Endothelial cell of umbilical vein (primary cell): ENCODE results near the gene ZNF668. TPM values are rescaled to one million over a fixed set of nuclear protein-coding genes. Genes with fewer than 3 reads are reported as not detected.

Experiments used
- BruUV-seq: library from RNA; stranded (reverse); fragments of 400-500 nt; replicated peaks from 2 replicates; lab custom pipeline; 2021; lab: Mats Ljungman, UMichigan
- CTCF ChIA-PET: fragments of 300-600, 350-600 bp; sonication (Branson Sonifier 250); formaldehyde crosslinking; loops from one replicate; lab custom pipeline; 2021; ENCODE audit warnings: antibody characterized with exemption, inconsistent platforms; lab: Charles Lee
- POLR2A ChIA-PET: fragments of 300-600, 350-600 bp; sonication (Branson Sonifier 250); formaldehyde crosslinking; loops from one replicate; lab custom pipeline; 2021; ENCODE audit warnings: antibody characterized with exemption, inconsistent platforms; lab: Charles Lee
- DNase-seq: peaks from one replicate; pipeline ENCODE4 v3.0.0-alpha.2; 2011; ENCODE audit warnings: low read depth, low spot score
- FAIRE-seq: peaks from 2 replicates; lab custom pipeline; 2011; peaks lifted over from hg19 to GRCh38; lab: Jason Lieb, UNC
- H2AFZ ChIP-seq: 2 replicates; pipeline ENCODE4 v1.6.0; 2012; ENCODE audit warnings: low read depth, low read length, control low read depth, inconsistent platforms
- H3K27ac ChIP-seq: 2 replicates; pipeline ENCODE4 v1.5.1; 2011; ENCODE audit warnings: low read depth, mild to moderate bottlenecking, control low read depth, low read length, moderate library complexity; ENCODE audit not compliant: insufficient read depth
- H3K27me3 ChIP-seq, 2 experiments: 2 replicates each; pipeline versions ENCODE4 v1.6.0 to v1.6.1; 2011; ENCODE audit warnings: low read length in 2 of 2, mixed read lengths in 1 of 2; ENCODE audit not compliant: control insufficient read depth in 2 of 2, insufficient read depth in 2 of 2
- H3K36me3 ChIP-seq, 2 experiments: 2 replicates in 1 of 2; 3 replicates in 1 of 2; pipeline ENCODE4 v1.5.1; 2011; ENCODE audit warnings: low read length in 2 of 2, mild to moderate bottlenecking in 1 of 2, moderate library complexity in 1 of 2; ENCODE audit not compliant: control insufficient read depth in 2 of 2, insufficient read depth in 2 of 2; ENCODE audit errors: extremely low read depth in 1 of 2
- H3K4me1 ChIP-seq: 3 replicates; pipeline ENCODE4 v1.5.1; 2011; ENCODE audit warnings: mild to moderate bottlenecking, low read length; ENCODE audit not compliant: control insufficient read depth, insufficient read depth; ENCODE audit errors: extremely low read depth
- H3K4me2 ChIP-seq: 2 replicates; pipeline ENCODE4 v1.6.1; 2011; ENCODE audit warnings: low read length, control low read depth, mixed read lengths; ENCODE audit not compliant: insufficient read depth
- H3K4me3 ChIP-seq, 3 experiments: fragments of 200-600 bp in 1 of 3; sonication (generic), shearing (Covaris generic) in 1 of 3; replicated peaks in 1 of 3; 2 replicates each; pipeline ENCODE4 v1.5.1; 2011 to 2016; ENCODE audit warnings: control low read depth in 3 of 3, low read length in 3 of 3, mild to moderate bottlenecking in 2 of 3, inconsistent platforms in 1 of 3, low read depth in 1 of 3, moderate library complexity in 1 of 3; ENCODE audit not compliant: insufficient read depth in 1 of 3
- H3K79me2 ChIP-seq: 2 replicates; pipeline ENCODE4 v1.6.0; 2012; ENCODE audit warnings: low read length, inconsistent platforms; ENCODE audit not compliant: control insufficient read depth, insufficient read depth
- H3K9ac ChIP-seq: replicated peaks from 2 replicates; pipeline ENCODE3; 2011; ENCODE audit warnings: low read length, control low read depth; ENCODE audit not compliant: insufficient read depth; ENCODE audit errors: extremely low read depth
- H3K9me1 ChIP-seq: replicated peaks from 3 replicates; pipeline ENCODE4 v1.6.0; 2011; ENCODE audit warnings: mild to moderate bottlenecking, low read length; ENCODE audit not compliant: control insufficient read depth, insufficient read depth; ENCODE audit errors: extremely low read depth
- H3K9me3 ChIP-seq: replicated peaks from 2 replicates; pipeline ENCODE4 v1.5.1; 2012; ENCODE audit warnings: low read length, inconsistent platforms; ENCODE audit not compliant: control insufficient read depth, insufficient read depth
- H4K20me1 ChIP-seq: replicated peaks from 2 replicates; pipeline ENCODE3; 2011; ENCODE audit warnings: mild to moderate bottlenecking, low read length; ENCODE audit not compliant: control insufficient read depth, insufficient read depth; ENCODE audit errors: extremely low read depth
- CTCF ChIP-seq, 2 donors: IDR thresholded peaks; 1 replicate in 1 of 2; 2 replicates in 1 of 2; pipeline ENCODE4 v1.5.1; 2011; ENCODE audit warnings: low read length in 2 of 2, mild to moderate bottlenecking in 2 of 2, moderate library complexity in 2 of 2, control low read depth in 1 of 2, inconsistent platforms in 1 of 2, low read depth in 1 of 2; ENCODE audit not compliant: insufficient read depth in 1 of 2; ENCODE audit errors: extremely low read depth in 1 of 2
- EZH2 ChIP-seq: IDR thresholded peaks from 2 replicates; pipeline ENCODE4 v1.6.1; 2012; ENCODE audit warnings: borderline replicate concordance, low read depth, mild to moderate bottlenecking, moderate library complexity, low read length, inconsistent platforms; ENCODE audit not compliant: severe bottlenecking
- FOS ChIP-seq: IDR thresholded peaks from 2 replicates; pipeline ENCODE4 v1.6.1; 2011; ENCODE audit warnings: mild to moderate bottlenecking, low read length, moderate library complexity, borderline replicate concordance; ENCODE audit not compliant: insufficient read depth
- GATA2 ChIP-seq: IDR thresholded peaks from 2 replicates; pipeline ENCODE4 v1.7.0; 2011; ENCODE audit warnings: low read depth, mild to moderate bottlenecking, moderate library complexity, mixed read lengths, low read length; ENCODE audit not compliant: insufficient read length, insufficient read depth
- JUN ChIP-seq: IDR thresholded peaks from 2 replicates; pipeline ENCODE4 v1.6.1; 2011; ENCODE audit warnings: borderline replicate concordance, low read depth; ENCODE audit not compliant: insufficient read length, insufficient read depth
- MAX ChIP-seq: IDR thresholded peaks from 2 replicates; pipeline ENCODE4 v1.6.1; 2011; ENCODE audit not compliant: insufficient read depth, insufficient read length
- MYC ChIP-seq: IDR thresholded peaks from one replicate; pipeline ENCODE4 v1.6.1; 2011; ENCODE audit warnings: mild to moderate bottlenecking, low read depth, low read length
- POLR2A ChIP-seq: IDR thresholded peaks from 2 replicates; pipeline ENCODE4 v1.6.1; 2012; ENCODE audit warnings: low read depth, mild to moderate bottlenecking, control low read depth, low read length
- POLR2AphosphoS5 ChIP-seq: IDR thresholded peaks from 2 replicates; pipeline ENCODE4 v1.6.1; 2012; ENCODE audit warnings: low read depth, mild to moderate bottlenecking, control low read depth, low read length, moderate library complexity; ENCODE audit not compliant: insufficient read depth
- dilution Hi-C: fragments of 300-500 bp; cut with MboI; formaldehyde crosslinking; loops from one replicate; pipeline ENCODE4 v1.15.0; 2019; ENCODE audit warnings: low sequenced_read_pairs; ENCODE audit not compliant: extremely low pct_ligation_motif_present
- intact Hi-C: fragments of 100-400 bp; cut with micrococcal nuclease; formaldehyde crosslinking; loops from one replicate; pipeline ENCODE4 v1.10.0; 2022
- polyA plus RNA-seq, 4 experiments: library from polyadenylated mRNA; depleted of rRNA in 3 of 4; stranded (reverse) in 3 of 4; unstranded in 1 of 4; fragments of >200 nt; gene quantifications; 2 replicates each; pipeline versions ENCODE4 v1.2.1 to v1.2.3, GENCODE V29; 2011 to 2012; ENCODE audit warnings: missing spikeins in 1 of 4
- total RNA-seq: library from RNA; stranded (reverse); gene quantifications from 2 replicates; pipeline ENCODE4 v1.2.3, GENCODE V29; 2021

Gene ZNF668
- total and polyA plus RNA-seq, 2 donors (not counting 3 experiments of a cell fraction or from before 2014, with no cell fraction given), result 11.8 to 13.3 TPM

- Histone ChIP-seq H3K79me2 (peaks cover 14% of the 10 kb centered on the region), H3K27ac (peak overlapping the region; percentile 64), H3K4me2 (peak overlapping the region; percentile 80), H2AFZ (no peak overlapping the region), H3K9me3 (no peaks in the 10 kb centered on the region), H3K4me1 (peaks cover 7% of the 10 kb centered on the region), H3K27me3 (no peaks in the 10 kb centered on the region), H3K9me1 (no peaks in the 10 kb centered on the region), H3K9ac (peak overlapping the region; percentile 76), H4K20me1 (no peaks in the 10 kb centered on the region), H3K36me3 (peaks cover 3 to 13% of the 10 kb centered on the region in 2 experiments), H3K4me3 (peak overlapping the region; percentile 54 to 79 (median 79))
- FAIRE-seq (no peak), DNase-seq (no peak)
- intact Hi-C loops, result no loop called here
- dilution Hi-C loops, result no loop called here
- TSS peak; percentile 29 for BruUV-seq
- ChIA-PET POLR2A (interaction anchor here (1.4 to 1.6 kb wide), 2 partner anchors 24 to 62 kb away, joined by 13 to 31 read pairs; partner anchors contain the start of gene FUS), CTCF (interaction anchor here (1.0 to 1.6 kb wide), 8 partner anchors 16 to 750 kb away, joined by 3 to 27 read pairs (median 5); partner anchors contain the start of gene PRSS8)
- TF ChIP-seq GATA2 (no peak), MAX (no peak), CTCF (IDR thresholded peaks at IDR 0.05; ENCODE audit: extremely low read depth in 1 of 2, insufficient read depth in 1 of 2, low read depth in 1 of 2, low read length in 2 of 2) (no peak), FOS (no peak), POLR2A (no peak), JUN (no peak), MYC (no peak), POLR2AphosphoS5 (no peak), EZH2 (no peak)
Measured at GRCh38 chr16:31118223-31119155, 44.4 kb upstream of the ZNF668 start.
